ENCODE data around the gene AAR2. TPM values are rescaled to one million over a fixed set of nuclear protein-coding genes. Genes with fewer than 3 reads are reported as not detected.

AAR2 gene
- polyA plus RNA-seq, 1 donor from 2014 or later: 28.1 TPM

DNA sequence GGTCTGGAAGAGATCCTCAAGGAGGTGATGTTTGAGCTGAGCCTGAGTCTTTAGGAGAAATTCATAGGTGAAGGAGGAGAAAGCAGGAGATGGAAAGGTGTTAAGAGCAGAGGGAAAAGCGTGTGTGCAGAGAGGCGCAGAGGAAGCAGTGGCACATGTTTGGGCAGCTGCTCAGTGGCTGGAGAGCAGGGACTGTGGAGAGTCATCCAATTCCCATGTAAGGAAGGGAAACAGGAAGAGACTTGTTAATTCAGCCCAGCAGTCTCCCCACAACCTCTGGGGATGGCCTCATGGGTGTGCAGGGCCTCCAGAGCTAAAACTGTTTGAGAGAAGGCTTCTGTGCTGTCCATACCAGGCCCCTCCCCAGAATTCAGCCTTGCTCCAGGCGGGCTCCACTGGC, 16.2 kb downstream of the AAR2 start:
- H3K9ac ChIP-seq (ENCODE audit: low read length): no peak overlapping the region
- H3K4me2 ChIP-seq (ENCODE audit: low read length): no peak overlapping the region
- H3K4me3 ChIP-seq (ENCODE audit: low read length): no peak overlapping the region
- no peaks in the 10 kb centered on the region for H3K9me3 ChIP-seq (ENCODE audit: low read length)
- TF ChIP-seq REST (IDR thresholded peaks at IDR 0.05; ENCODE audit: borderline replicate concordance): no peak
- TF ChIP-seq MXI1 (conservative IDR thresholded peaks at IDR 0.05; ENCODE audit: poor library complexity, severe bottlenecking): no peak
- TF ChIP-seq SMC3 (conservative IDR thresholded peaks at IDR 0.05; ENCODE audit: poor library complexity): no peak
- no peak for TF ChIP-seq EP300 (conservative IDR thresholded peaks at IDR 0.05; ENCODE audit: poor library complexity, severe bottlenecking)
- no peak for TF ChIP-seq TAF1 (IDR thresholded peaks at IDR 0.05; ENCODE audit: low read depth)
- TF ChIP-seq POLR2AphosphoS5 (IDR thresholded peaks at IDR 0.05): no peak
- TF ChIP-seq EZH2 (IDR thresholded peaks at IDR 0.05; ENCODE audit: borderline replicate concordance, insufficient read depth, low read length, poor library complexity, severe bottlenecking): no peak
- TF ChIP-seq CTCF (IDR thresholded peaks at IDR 0.05; ENCODE audit: poor library complexity, severe bottlenecking): no peak
- no peaks in the 10 kb centered on the region for H3K27me3 ChIP-seq (ENCODE audit: insufficient read depth, low read depth, low read length)
- no peaks in the 10 kb centered on the region for H3K9me2 ChIP-seq (ENCODE audit: insufficient read depth, low read length)
- H3K79me2 ChIP-seq (replicated peaks; ENCODE audit: insufficient read depth, low read length): peaks cover 4% of the 10 kb centered on the region
- no peak overlapping the region for H2AFZ ChIP-seq (ENCODE audit: low read depth, low read length)
- H3K36me3 ChIP-seq (ENCODE audit: insufficient read depth, low read length): peaks cover 4% of the 10 kb centered on the region
- no peak overlapping the region for H3K27ac ChIP-seq (ENCODE audit: low read length)
- no peaks in the 10 kb centered on the region for H3F3A ChIP-seq (ENCODE audit: insufficient read depth, low read length, poor library complexity, severe bottlenecking)
- no peaks in the 10 kb centered on the region for H4K20me1 ChIP-seq (ENCODE audit: insufficient read depth)

DNA sequence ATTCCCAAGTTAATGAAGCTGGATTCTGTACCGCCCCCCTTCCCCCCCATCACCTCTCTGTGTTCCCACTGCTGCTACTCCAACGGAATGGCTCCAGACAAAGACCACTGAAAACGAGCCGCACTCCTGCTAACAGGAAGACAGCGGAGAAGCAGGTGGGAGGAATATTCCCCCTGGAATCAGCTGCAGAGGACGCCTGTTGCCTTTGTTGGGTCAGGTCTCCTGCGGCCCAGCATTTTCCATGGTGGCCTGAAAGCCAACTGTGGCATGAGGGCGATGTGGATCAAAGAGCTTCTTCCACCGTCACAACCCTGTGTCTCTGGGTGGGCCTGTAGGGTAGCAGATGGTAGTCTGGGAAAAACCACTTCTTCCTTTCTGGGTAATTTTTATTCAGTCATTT, 16.8 kb downstream of the AAR2 start:
- TF ChIP-seq POLR2AphosphoS5 (IDR thresholded peaks at IDR 0.05): no peak
- no peak for TF ChIP-seq REST (IDR thresholded peaks at IDR 0.05; ENCODE audit: borderline replicate concordance)
- no peak overlapping the region for H3K4me2 ChIP-seq (ENCODE audit: low read length)
- H3F3A ChIP-seq (ENCODE audit: insufficient read depth, low read length, poor library complexity, severe bottlenecking): no peaks in the 10 kb centered on the region
- no peak overlapping the region for H3K9ac ChIP-seq (ENCODE audit: low read length)
- H3K9me2 ChIP-seq (ENCODE audit: insufficient read depth, low read length): no peaks in the 10 kb centered on the region
- H3K27ac ChIP-seq (ENCODE audit: low read length): no peak overlapping the region
- peaks cover 2% of the 10 kb centered on the region for H3K36me3 ChIP-seq (ENCODE audit: insufficient read depth, low read length)
- H3K79me2 ChIP-seq (replicated peaks; ENCODE audit: insufficient read depth, low read length): peaks cover 4% of the 10 kb centered on the region
- H4K20me1 ChIP-seq (ENCODE audit: insufficient read depth): no peaks in the 10 kb centered on the region
- no peaks in the 10 kb centered on the region for H3K27me3 ChIP-seq (ENCODE audit: insufficient read depth, low read depth, low read length)
- H2AFZ ChIP-seq (ENCODE audit: low read depth, low read length): no peak overlapping the region
- no peaks in the 10 kb centered on the region for H3K9me3 ChIP-seq (ENCODE audit: low read length)
- no peak overlapping the region for H3K4me3 ChIP-seq (ENCODE audit: low read length)

Measured in neural cell (in vitro differentiated cells).